K562 (cell line): Measurements from ENCODE around the gene TOMT. TPM values are rescaled to one million over a fixed set of nuclear protein-coding genes. Genes with fewer than 3 reads are reported as not detected.
A peak's percentile ranks its signal among the peaks of the same experiment; 100 is the strongest.

Source experiments
- ATAC-seq: fragments of 200-7000 bp; cut with Tn5 transposase; 3 replicates; pipeline ENCODE4 v1.9.1; 2020; ENCODE audit warnings: moderate library complexity
- BruUV-seq: library from RNA; stranded (reverse); fragments of 400-500 nt; replicated peaks from 2 replicates; lab custom pipeline; 2021; lab: Mats Ljungman, UMichigan
- CTCF ChIA-PET: fragments of 300-600 bp; formaldehyde crosslinking; extraction: SDS; loops from one replicate; lab custom pipeline; 2021; ENCODE audit warnings: low intra/inter-chr PET ratio; lab: Yijun Ruan, JAX
- POLR2A ChIA-PET: fragments of 300-600, 350-650 bp; sonication (Branson Sonifier 250); formaldehyde crosslinking; extraction: SDS; loops from one replicate; lab custom pipeline; 2021; ENCODE audit warnings: antibody characterized with exemption, inconsistent platforms; lab: Yijun Ruan, JAX
- DNase-seq, 4 experiments: peaks; one replicate each; pipeline versions ENCODE4 v3.0.0 to v3.0.0-alpha.2; 2011 to 2018; ENCODE audit warnings: low spot score in 3 of 4, mixed read lengths in 3 of 4; ENCODE audit errors: extremely low read depth in 1 of 4
- FAIRE-seq: peaks from 2 replicates; lab custom pipeline; 2011; peaks lifted over from hg19 to GRCh38; lab: Jason Lieb, UNC
- H2AFZ ChIP-seq: 2 replicates; pipeline ENCODE4 v1.6.0; 2011; ENCODE audit warnings: low read depth, low read length, control low read depth, inconsistent platforms
- H3K27ac ChIP-seq: fragments of 200-600 bp; 3 replicates; pipeline ENCODE4 v1.8.0; 2011; ENCODE audit warnings: low read depth, mild to moderate bottlenecking, control low read depth, inconsistent platforms, low read length, moderate library complexity, mixed read lengths; ENCODE audit errors: extremely low read depth
- H3K27me3 ChIP-seq, 2 experiments: fragments of 300-600 bp in 1 of 2; 2 replicates in 1 of 2; 3 replicates in 1 of 2; pipeline versions ENCODE4 v1.6.0 to v1.8.0; 2011; ENCODE audit warnings: inconsistent platforms in 2 of 2, low read length in 2 of 2, mild to moderate bottlenecking in 1 of 2, mixed read lengths in 1 of 2, moderate library complexity in 1 of 2; ENCODE audit not compliant: control insufficient read depth in 2 of 2, insufficient read depth in 2 of 2
- H3K36me3 ChIP-seq: fragments of 300-600 bp; 3 replicates; pipeline ENCODE4 v1.8.0; 2011; ENCODE audit warnings: mild to moderate bottlenecking, low read length, inconsistent platforms; ENCODE audit not compliant: control insufficient read depth, insufficient read depth
- H3K4me1 ChIP-seq, 2 experiments: fragments of 200-600 bp in 1 of 2; replicated peaks in 1 of 2; 2 replicates in 1 of 2; 3 replicates in 1 of 2; pipeline versions ENCODE4 v1.5.1 to v1.8.0; 2011; ENCODE audit warnings: inconsistent platforms in 2 of 2, low read length in 2 of 2, mild to moderate bottlenecking in 1 of 2, mixed read lengths in 1 of 2, moderate library complexity in 1 of 2; ENCODE audit not compliant: control insufficient read depth in 2 of 2, insufficient read depth in 2 of 2
- H3K4me2 ChIP-seq: 2 replicates; pipeline ENCODE4 v1.6.1; 2011; ENCODE audit warnings: low read length, control low read depth, inconsistent platforms, mixed read lengths; ENCODE audit not compliant: insufficient read depth
- H3K4me3 ChIP-seq: fragments of 200-600 bp; sonication (generic), shearing (Covaris generic); 2 replicates; pipeline ENCODE4 v1.5.1; 2016; ENCODE audit warnings: control low read depth, inconsistent platforms
- H3K79me2 ChIP-seq: fragments of 200-600 bp; 3 replicates; pipeline ENCODE4 v1.8.0; 2011; ENCODE audit warnings: low read length, inconsistent platforms; ENCODE audit not compliant: control insufficient read depth, insufficient read depth
- H3K9ac ChIP-seq, 2 experiments: 2 replicates each; pipeline versions ENCODE4 v1.6.0 to v1.6.1; 2011; ENCODE audit warnings: low read depth in 2 of 2, low read length in 2 of 2, control low read depth in 1 of 2, inconsistent platforms in 1 of 2, mild to moderate bottlenecking in 1 of 2, mixed read lengths in 1 of 2; ENCODE audit not compliant: insufficient read depth in 1 of 2
- H3K9me1 ChIP-seq: one replicate; pipeline ENCODE4 v1.6.0; 2011; ENCODE audit warnings: inconsistent platforms, mild to moderate bottlenecking, low read length, moderate library complexity; ENCODE audit not compliant: control insufficient read depth, insufficient read depth
- H3K9me3 ChIP-seq: replicated peaks from 2 replicates; pipeline ENCODE4 v1.5.1; 2011; ENCODE audit warnings: low read depth, low read length, inconsistent platforms; ENCODE audit not compliant: control insufficient read depth, insufficient read depth
- H4K20me1 ChIP-seq: replicated peaks from 2 replicates; pipeline ENCODE4 v1.6.1; 2011; ENCODE audit warnings: low read length, inconsistent platforms, mixed read lengths; ENCODE audit not compliant: control insufficient read depth, insufficient read depth
- PPARD ChIP-seq: fragments of 250-450 bp; sonication (Bioruptor Pico); IDR thresholded peaks from 2 replicates; pipeline ENCODE4 v1.8.0; 2022; ENCODE audit warnings: inconsistent platforms, mild to moderate bottlenecking, moderate library complexity
- SUPT5H ChIP-seq: fragments of 450-650 bp; IDR thresholded peaks from 2 replicates; pipeline ENCODE4 v1.6.1; 2016
- WGBS: fragments of 100-300 bp; shearing (Covaris generic); methylation state at CpG from one replicate; pipeline ENCODE4 v1.1.6; 2016; ENCODE audit warnings: low coverage, mixed read lengths; ENCODE audit not compliant: insufficient coverage; ENCODE audit errors: missing lambda C conversion rate; 5-methylcytosine and 5-hydroxymethylcytosine counted together
- in situ Hi-C: fragments of 300-500 bp; cut with MboI; formaldehyde crosslinking; loops from 4 replicates; pipeline ENCODE4 v1.15.0; 2018; ENCODE audit warnings: inconsistent platforms, mixed read lengths
- intact Hi-C: fragments of 100-400 bp; cut with micrococcal nuclease; formaldehyde crosslinking; loops from 2 replicates; pipeline ENCODE4 v1.14.2; 2022
- polyA plus RNA-seq, 8 experiments: library from polyadenylated mRNA; depleted of rRNA in 4 of 8; stranded (reverse) in 5 of 8; unstranded in 3 of 8; fragments of >200 nt; fragmentation: Nextera tagmentation in 2 of 8; fragmentation: Illumina TruSeq in 1 of 8; extraction: Ambion mirVana in 2 of 8; extraction: Trizol in 1 of 8; gene quantifications; 2 replicates each; pipeline versions ENCODE4 v1.2.1 to v1.2.3, GENCODE V29; 2011 to 2014; ENCODE audit warnings: inconsistent platforms in 1 of 8, missing spikeins in 1 of 8
- total RNA-seq, 7 experiments: library from RNA; depleted of rRNA in 6 of 7; stranded (reverse); fragments of >200 nt in 6 of 7; fragmentation: Illumina TruSeq in 2 of 7; extraction: Trizol in 2 of 7; gene quantifications; 2 replicates each; pipeline versions ENCODE4 v1.2.1 to v1.2.3, GENCODE V29; 2011 to 2021; ENCODE audit warnings: low replicate concordance in 1 of 7
- TF ChIP-seq, protein P1 (sequence below): sonication (generic); formaldehyde crosslinking; IDR thresholded peaks from 2 replicates; pipeline ENCODE4 v1.8.1; 2023; ENCODE audit warnings: mild to moderate bottlenecking, missing genetic modification reagents

Gene TOMT
- total and polyA plus RNA-seq, 9 of the 15 experiments (the other 6 are each of a cell fraction or from before 2014, with no cell fraction given): not detected

DNA sequence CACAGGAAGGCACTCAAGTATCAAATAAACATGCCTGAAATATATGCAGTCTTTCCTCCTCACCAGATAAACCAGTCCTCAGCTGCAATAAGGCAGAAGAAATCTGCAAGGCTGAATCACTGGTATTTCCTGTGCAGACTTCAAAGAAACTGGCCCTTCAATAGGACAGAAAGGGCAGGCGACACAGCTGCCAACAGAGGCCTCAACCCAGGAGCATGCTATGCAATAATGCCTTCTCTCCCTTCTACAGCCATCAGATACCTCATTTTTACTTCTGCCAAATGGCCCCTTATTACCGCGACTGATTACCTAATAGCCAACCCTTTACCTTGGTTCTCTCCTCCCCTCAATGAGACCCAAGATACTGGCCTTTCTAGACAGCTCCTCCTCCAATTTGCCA lies 33.4 kb upstream of the TOMT start:
- BruUV-seq: no TSS peak
- POLR2A ChIA-PET: interaction anchor here (1.4 to 2.6 kb wide), 4 partner anchors 10 to 21 kb away, joined by 3 to 6 read pairs (median 4); no protein-coding TSS in a partner anchor

More for the DNA sequence above, 33.4 kb upstream of the TOMT start:
- H2AFZ ChIP-seq: no peak overlapping the region
- intact Hi-C loops (no loop called here), in situ Hi-C loops (no loop called here)
- no peaks in the 10 kb centered on the region for H3K9me3 ChIP-seq
- no peak overlapping the region for H3K27ac ChIP-seq
- 78% methylated on average over 3 of the region's 3 CpGs for WGBS
- H3K79me2 ChIP-seq: peaks cover 89% of the 10 kb centered on the region
- TF ChIP-seq PPARD (CRISPR knock-in tag): no peak
- no peak for TF ChIP-seq SUPT5H
- TF ChIP-seq, protein P1, sequence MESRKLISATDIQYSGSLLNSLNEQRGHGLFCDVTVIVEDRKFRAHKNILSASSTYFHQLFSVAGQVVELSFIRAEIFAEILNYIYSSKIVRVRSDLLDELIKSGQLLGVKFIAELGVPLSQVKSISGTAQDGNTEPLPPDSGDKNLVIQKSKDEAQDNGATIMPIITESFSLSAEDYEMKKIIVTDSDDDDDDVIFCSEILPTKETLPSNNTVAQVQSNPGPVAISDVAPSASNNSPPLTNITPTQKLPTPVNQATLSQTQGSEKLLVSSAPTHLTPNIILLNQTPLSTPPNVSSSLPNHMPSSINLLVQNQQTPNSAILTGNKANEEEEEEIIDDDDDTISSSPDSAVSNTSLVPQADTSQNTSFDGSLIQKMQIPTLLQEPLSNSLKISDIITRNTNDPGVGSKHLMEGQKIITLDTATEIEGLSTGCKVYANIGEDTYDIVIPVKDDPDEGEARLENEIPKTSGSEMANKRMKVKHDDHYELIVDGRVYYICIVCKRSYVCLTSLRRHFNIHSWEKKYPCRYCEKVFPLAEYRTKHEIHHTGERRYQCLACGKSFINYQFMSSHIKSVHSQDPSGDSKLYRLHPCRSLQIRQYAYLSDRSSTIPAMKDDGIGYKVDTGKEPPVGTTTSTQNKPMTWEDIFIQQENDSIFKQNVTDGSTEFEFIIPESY (CRISPR knock-in tag): peak; percentile 71; the same call in 1 of the 2 replicates
- TF ChIP-seq, all 486 proteins: peak for 1
- FAIRE-seq: no peak
- H3K27me3 ChIP-seq: no peaks in the 10 kb centered on the region
- H3K36me3 ChIP-seq: peaks cover 48% of the 10 kb centered on the region
- no peak overlapping the region for H3K9ac ChIP-seq
- H3K4me1 ChIP-seq: peaks cover 8 to 20% of the 10 kb centered on the region in 2 experiments; a peak in 4 of 5 replicates
- DNase-seq: no peak
- ATAC-seq: no peak
- H4K20me1 ChIP-seq: no peaks in the 10 kb centered on the region; the same call in 1 of the 2 replicates
- H3K4me3 ChIP-seq: no peak overlapping the region
- CTCF ChIA-PET: no interaction called here
- peaks cover 4% of the 10 kb centered on the region for H3K9me1 ChIP-seq
- H3K4me2 ChIP-seq: no peak overlapping the region
